ENCODE data around the gene NXPH1. TPM values are rescaled to one million over a fixed set of nuclear protein-coding genes. Genes with fewer than 3 reads are reported as not detected.

Gene NXPH1
- total RNA-seq, 1 donor from 2014 or later, result not detected

DNA sequence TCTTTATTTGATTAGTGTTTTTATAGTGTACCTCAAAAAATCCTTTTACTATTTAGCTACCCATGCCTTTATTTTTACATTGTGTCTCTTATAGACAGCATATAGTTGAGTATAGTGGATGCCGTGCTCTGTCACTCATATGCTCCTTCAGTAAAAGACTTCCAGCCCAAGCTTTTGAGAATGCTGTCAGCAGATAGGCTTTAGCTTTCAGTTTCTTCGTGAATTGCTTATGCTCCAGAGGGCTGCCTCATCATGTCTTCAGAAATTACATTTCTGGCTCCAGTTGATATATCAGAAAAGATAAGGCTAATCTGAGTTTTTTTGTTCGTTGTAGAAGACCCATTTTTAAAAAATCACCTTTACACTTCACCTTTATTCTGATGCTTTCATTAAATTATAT is 332.0 kb downstream of the NXPH1 start:
- Mint-ChIP-seq H3K4me3 (no peak overlapping the region), H3K27me3 (ENCODE audit: insufficient read depth, low read depth) (no peaks in the 10 kb centered on the region), H3K9me3 (no peaks in the 10 kb centered on the region), H3K36me3 (no peaks in the 10 kb centered on the region), H3K27ac (no peak overlapping the region), H3K4me1 (no peaks in the 10 kb centered on the region)
- no peak overlapping the region for H3K4me3 ChIP-seq
- no peak overlapping the region for H3K4me2 ChIP-seq
- no peaks in the 10 kb centered on the region for H3K9me3 ChIP-seq (ENCODE audit: low read depth)
- no peaks in the 10 kb centered on the region for H3K4me1 ChIP-seq
- H2AFZ ChIP-seq (replicated peaks), result no peak overlapping the region
- DNase-seq (ENCODE audit: low spot score), result no peak
- no peak overlapping the region for H3K27ac ChIP-seq
- no peak overlapping the region for H3K9ac ChIP-seq
- H3K36me3 ChIP-seq, result no peaks in the 10 kb centered on the region
- H3F3A ChIP-seq (ENCODE audit: low read depth), result no peaks in the 10 kb centered on the region
- TF ChIP-seq, protein P1, sequence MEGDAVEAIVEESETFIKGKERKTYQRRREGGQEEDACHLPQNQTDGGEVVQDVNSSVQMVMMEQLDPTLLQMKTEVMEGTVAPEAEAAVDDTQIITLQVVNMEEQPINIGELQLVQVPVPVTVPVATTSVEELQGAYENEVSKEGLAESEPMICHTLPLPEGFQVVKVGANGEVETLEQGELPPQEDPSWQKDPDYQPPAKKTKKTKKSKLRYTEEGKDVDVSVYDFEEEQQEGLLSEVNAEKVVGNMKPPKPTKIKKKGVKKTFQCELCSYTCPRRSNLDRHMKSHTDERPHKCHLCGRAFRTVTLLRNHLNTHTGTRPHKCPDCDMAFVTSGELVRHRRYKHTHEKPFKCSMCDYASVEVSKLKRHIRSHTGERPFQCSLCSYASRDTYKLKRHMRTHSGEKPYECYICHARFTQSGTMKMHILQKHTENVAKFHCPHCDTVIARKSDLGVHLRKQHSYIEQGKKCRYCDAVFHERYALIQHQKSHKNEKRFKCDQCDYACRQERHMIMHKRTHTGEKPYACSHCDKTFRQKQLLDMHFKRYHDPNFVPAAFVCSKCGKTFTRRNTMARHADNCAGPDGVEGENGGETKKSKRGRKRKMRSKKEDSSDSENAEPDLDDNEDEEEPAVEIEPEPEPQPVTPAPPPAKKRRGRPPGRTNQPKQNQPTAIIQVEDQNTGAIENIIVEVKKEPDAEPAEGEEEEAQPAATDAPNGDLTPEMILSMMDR (IDR thresholded peaks at IDR 0.05), result no peak
- TF ChIP-seq EZH2phosphoT487 (IDR thresholded peaks at IDR 0.05) (no peak), EZH2 (IDR thresholded peaks at IDR 0.05) (no peak)
- H4K20me1 ChIP-seq (ENCODE audit: low read depth), result no peaks in the 10 kb centered on the region
- no peaks in the 10 kb centered on the region for H3K79me2 ChIP-seq (ENCODE audit: low read depth)
- no peaks in the 10 kb centered on the region for H3K27me3 ChIP-seq

DNA sequence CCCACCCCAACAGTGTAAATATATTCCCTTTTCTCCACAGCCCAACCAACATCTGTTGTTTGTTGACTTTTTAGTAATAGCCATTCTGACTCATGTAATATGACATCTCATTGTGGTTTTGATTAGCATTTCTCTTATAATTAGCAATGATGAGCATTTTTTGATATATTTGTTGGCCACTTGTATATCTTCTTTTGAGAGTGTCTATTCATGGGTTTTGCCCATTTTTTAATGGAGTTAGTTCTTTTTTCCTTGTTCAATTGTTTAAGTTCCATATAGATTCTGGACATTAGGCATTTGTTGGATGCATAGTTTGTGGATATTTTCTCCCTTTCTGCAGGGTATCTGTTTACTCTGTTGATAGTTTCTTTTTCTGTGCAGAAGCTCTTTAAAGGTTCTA is 340.1 kb downstream of the NXPH1 start:
- no peak overlapping the region for H3K9ac ChIP-seq
- no peaks in the 10 kb centered on the region for H3K27me3 ChIP-seq
- H3K4me3 Mint-ChIP-seq, result no peak overlapping the region
- H3K9me3 ChIP-seq (ENCODE audit: low read depth), result no peaks in the 10 kb centered on the region
- H3K27me3 Mint-ChIP-seq (ENCODE audit: insufficient read depth, low read depth), result no peaks in the 10 kb centered on the region
- no peak overlapping the region for H3K27ac ChIP-seq
- no peaks in the 10 kb centered on the region for H3K79me2 ChIP-seq (ENCODE audit: low read depth)
- H4K20me1 ChIP-seq (ENCODE audit: low read depth), result no peaks in the 10 kb centered on the region
- H3K4me3 ChIP-seq, result no peak overlapping the region
- TF ChIP-seq, protein P1 (IDR thresholded peaks at IDR 0.05), result no peak
- TF ChIP-seq EZH2phosphoT487 (IDR thresholded peaks at IDR 0.05) (no peak), EZH2 (IDR thresholded peaks at IDR 0.05) (no peak)
- no peaks in the 10 kb centered on the region for H3F3A ChIP-seq (ENCODE audit: low read depth)
- no peaks in the 10 kb centered on the region for H3K9me3 Mint-ChIP-seq
- no peak overlapping the region for H2AFZ ChIP-seq (replicated peaks)
- DNase-seq (ENCODE audit: low spot score), result no peak
- no peaks in the 10 kb centered on the region for H3K4me1 ChIP-seq
- no peaks in the 10 kb centered on the region for H3K36me3 ChIP-seq
- no peak overlapping the region for H3K4me2 ChIP-seq
- no peak overlapping the region for H3K27ac Mint-ChIP-seq
- no peaks in the 10 kb centered on the region for H3K4me1 Mint-ChIP-seq
- no peaks in the 10 kb centered on the region for H3K36me3 Mint-ChIP-seq

DNA sequence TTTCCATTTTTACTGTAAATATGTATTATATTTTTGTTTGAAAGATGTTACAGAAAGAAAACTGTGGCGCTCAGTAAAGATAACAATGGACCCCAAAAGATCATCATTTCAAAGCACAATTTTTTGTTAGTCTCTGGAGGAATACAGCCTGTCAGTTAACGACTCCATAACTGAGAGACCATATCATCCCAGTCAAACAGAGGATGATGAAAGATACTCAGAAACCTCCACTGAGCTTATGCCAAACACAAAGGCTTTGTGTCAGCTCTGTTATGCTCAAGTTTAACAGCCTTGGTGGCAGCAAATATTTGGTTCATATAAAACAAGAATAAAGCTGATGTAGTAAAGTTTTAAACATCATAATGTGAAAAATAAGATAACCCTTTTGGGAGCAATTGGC is 345.1 kb downstream of the NXPH1 start:
- Histone ChIP-seq H3K27ac (no peak overlapping the region), H3K9ac (no peak overlapping the region), H3K36me3 (no peaks in the 10 kb centered on the region), H3K79me2 (ENCODE audit: low read depth) (no peaks in the 10 kb centered on the region), H2AFZ (replicated peaks) (no peak overlapping the region), H3K4me3 (no peak overlapping the region), H3K27me3 (no peaks in the 10 kb centered on the region), H4K20me1 (ENCODE audit: low read depth) (no peaks in the 10 kb centered on the region), H3K4me1 (no peaks in the 10 kb centered on the region), H3F3A (ENCODE audit: low read depth) (no peaks in the 10 kb centered on the region), H3K9me3 (ENCODE audit: low read depth) (no peaks in the 10 kb centered on the region), H3K4me2 (no peak overlapping the region)
- no peaks in the 10 kb centered on the region for H3K9me3 Mint-ChIP-seq
- DNase-seq (ENCODE audit: low spot score), result no peak
- H3K27ac Mint-ChIP-seq, result no peak overlapping the region
- H3K36me3 Mint-ChIP-seq, result no peaks in the 10 kb centered on the region
- TF ChIP-seq EZH2 (IDR thresholded peaks at IDR 0.05) (no peak), EZH2phosphoT487 (IDR thresholded peaks at IDR 0.05) (no peak)
- TF ChIP-seq, protein P1 (IDR thresholded peaks at IDR 0.05), result no peak
- peaks cover 6% of the 10 kb centered on the region for H3K4me1 Mint-ChIP-seq
- no peak overlapping the region for H3K4me3 Mint-ChIP-seq
- H3K27me3 Mint-ChIP-seq (ENCODE audit: insufficient read depth, low read depth), result no peaks in the 10 kb centered on the region
